Left lung (tissue), 10 donors: ENCODE results near the gene POMT1. TPM values are rescaled to one million over a fixed set of nuclear protein-coding genes. Genes with fewer than 3 reads are reported as not detected.
A peak's percentile ranks its signal among the peaks of the same experiment; 100 is the strongest.

Experiments
- ATAC-seq: fragments of 200-7000 bp; cut with Tn5 transposase; one replicate; pipeline ENCODE4 v1.9.1; 2020; ENCODE audit warnings: moderate library complexity
- DNase-seq, 4 donors: peaks; one replicate each; pipeline ENCODE4 v3.0.0-alpha.2; 2013 to 2020
- H3K27ac ChIP-seq, 2 donors: fragments of 200-600 bp; sonication (generic) in 1 of 2; one replicate each; pipeline versions ENCODE4 v1.5.0 to v1.8.0; 2020 to 2021
- H3K27me3 ChIP-seq, 2 donors: fragments of 200-600 bp; sonication (generic) in 1 of 2; one replicate each; pipeline versions ENCODE4 v1.5.0 to v1.8.0; 2020 to 2021
- H3K36me3 ChIP-seq, 2 donors: fragments of 200-600 bp; sonication (generic) in 1 of 2; one replicate each; pipeline versions ENCODE4 v1.5.0 to v1.8.0; 2020 to 2021
- H3K4me1 ChIP-seq, 2 donors: fragments of 200-600 bp; one replicate each; pipeline ENCODE4 v1.8.0; 2021
- H3K4me3 ChIP-seq, 2 donors: fragments of 200-600 bp; sonication (generic) in 1 of 2; one replicate each; pipeline versions ENCODE4 v1.5.0 to v1.8.0; 2020 to 2021; ENCODE audit warnings: mild to moderate bottlenecking in 1 of 2
- H3K9me3 ChIP-seq, 2 donors: fragments of 200-600 bp; sonication (generic) in 1 of 2; one replicate each; pipeline versions ENCODE4 v1.5.0 to v1.8.0; 2020 to 2021
- CTCF ChIP-seq, 2 donors: fragments of 200-600 bp; sonication (generic) in 1 of 2; IDR thresholded peaks; one replicate each; pipeline versions ENCODE4 v1.5.0 to v1.8.0; 2021; ENCODE audit warnings: antibody characterized with exemption in 2 of 2
- intact Hi-C, 2 donors: fragments of 100-400 bp; cut with DNase I; formaldehyde crosslinking; loops; one replicate each; pipeline versions ENCODE4 v1.11.2 to v1.14.2; 2022
- polyA plus RNA-seq, 6 donors: library from polyadenylated mRNA; unstranded; fragments of 120-200 nt; gene quantifications; one replicate each; pipeline ENCODE4 v1.2.1, GENCODE V29; 2013; ENCODE audit not compliant: insufficient read length in 6 of 6
- total RNA-seq, 2 donors: library from RNA; stranded (reverse); fragmentation: NEBNext Ultra II Directional; extraction: Animal tissue kit (Norgen Biotek cat#: 25700); gene quantifications; one replicate each; pipeline ENCODE4 v1.2.1, GENCODE V29; 2021
- donor health status: DM: no; HTN: yes; CAD: no.
- donor health status: DM: no; HTN: no; CAD: no.

The POMT1 gene
- total and polyA plus RNA-seq, 8 donors, result 20.3 to 56.9 (median 39.2) TPM

- Histone ChIP-seq H3K27ac (no peak overlapping the region), H3K4me3 (no peak overlapping the region), H3K36me3 (peaks cover 2 to 97% of the 10 kb centered on the region in 2 donors), H3K9me3 (no peaks in the 10 kb centered on the region), H3K27me3 (no peaks in the 10 kb centered on the region), H3K4me1 (peaks cover 0 to 6% of the 10 kb centered on the region in 2 donors)
- no peak for ATAC-seq
- DNase-seq, result peak in 1 of 4 donors; percentile 71
- intact Hi-C loops, result loop anchor here in 1 of 2 donors (10.0 kb wide), 1 partner anchor 249 kb away; the partner anchor contains the start of gene RAPGEF1
- no peak for TF ChIP-seq CTCF (IDR thresholded peaks at IDR 0.05)
Observed at GRCh38 chr9:131495785-131496184, 6.9 kb upstream of the POMT1 start.

GRCh38 chr9:131496844-131497405 lies 5.8 kb upstream of the POMT1 start:
- no peak for ATAC-seq
- no peak overlapping the region for H3K27ac ChIP-seq
- TF ChIP-seq CTCF (IDR thresholded peaks at IDR 0.05), result no peak

GRCh38 chr9:131499254-131499767 lies 3.4 kb upstream of the POMT1 start:
- no peak for ATAC-seq
- Histone ChIP-seq H3K27ac (no peak overlapping the region), H3K27me3 (peaks cover 0 to 10% of the 10 kb centered on the region in 2 donors), H3K4me3 (no peak overlapping the region), H3K36me3 (peaks cover 0 to 62% of the 10 kb centered on the region in 2 donors), H3K9me3 (no peaks in the 10 kb centered on the region), H3K4me1 (peaks cover 16 to 27% of the 10 kb centered on the region in 2 donors)
- TF ChIP-seq CTCF (IDR thresholded peaks at IDR 0.05), result no peak
- intact Hi-C loops, result loop anchor here in 1 of 2 donors (10.0 kb wide), 1 partner anchor 245 kb away; the partner anchor contains the start of gene RAPGEF1
- no peak for DNase-seq

More at GRCh38 chr9:131496844-131497405, 5.8 kb upstream of the POMT1 start:
- Histone ChIP-seq H3K4me1 (peaks cover 2 to 9% of the 10 kb centered on the region in 2 donors), H3K36me3 (peaks cover 0 to 85% of the 10 kb centered on the region in 2 donors), H3K4me3 (no peak overlapping the region), H3K9me3 (no peaks in the 10 kb centered on the region), H3K27me3 (no peaks in the 10 kb centered on the region)
- intact Hi-C loops, result loop anchor here in 1 of 2 donors (10.0 kb wide), 1 partner anchor 248 kb away; the partner anchor contains the start of gene RAPGEF1
- DNase-seq, result no peak

DNA sequence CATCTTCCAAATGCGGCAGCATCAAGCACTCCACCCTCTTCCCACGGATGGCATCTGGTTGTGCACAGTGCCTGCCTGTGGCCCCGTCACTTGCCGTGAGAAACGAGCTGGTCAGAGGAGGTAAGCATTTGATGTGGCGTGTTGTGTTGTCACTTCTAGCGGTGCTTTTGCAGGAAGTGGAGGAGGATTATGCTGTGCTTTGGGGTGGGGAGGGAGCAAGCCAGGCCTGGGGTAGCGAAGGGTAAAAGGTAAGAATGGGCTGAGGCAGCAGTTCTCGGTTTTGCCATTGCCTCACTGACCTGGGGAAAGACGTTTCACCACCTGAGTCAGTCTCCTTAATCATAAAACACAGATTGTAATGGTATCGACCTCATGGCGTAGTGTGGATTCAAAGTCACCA lies 2.3 kb upstream of the POMT1 start:
- H3K36me3 ChIP-seq, result peaks cover 0 to 51% of the 10 kb centered on the region in 2 donors

More for the DNA sequence above, 2.3 kb upstream of the POMT1 start:
- TF ChIP-seq CTCF (IDR thresholded peaks at IDR 0.05), result no peak
- no peaks in the 10 kb centered on the region for H3K9me3 ChIP-seq
- ATAC-seq (no peak), DNase-seq (no peak)
- no peak overlapping the region for H3K27ac ChIP-seq
- peaks cover 0 to 10% of the 10 kb centered on the region in 2 donors for H3K27me3 ChIP-seq
- intact Hi-C loops, result no loop called here
- H3K4me3 ChIP-seq, result no peak overlapping the region
- H3K4me1 ChIP-seq, result peaks cover 16 to 29% of the 10 kb centered on the region in 2 donors
